ENCODE measurements around the gene CDC42BPA. TPM values are rescaled to one million over a fixed set of nuclear protein-coding genes. Genes with fewer than 3 reads are reported as not detected.
A peak's percentile ranks its signal among the peaks of the same experiment; 100 is the strongest.

The CDC42BPA gene
- total and polyA plus RNA-seq, 12 donors, result 7.4 to 73.8 (median 37.2) TPM

GRCh38 chr1:227228201-227228600 lies 90.1 kb downstream of the CDC42BPA start:
- Histone ChIP-seq H3K27ac (no peak overlapping the region), H3K36me3 (replicated peaks in 1 of 2) (no peaks in the 10 kb centered on the region), H3K4me3 (no peak overlapping the region), H3K27me3 (no peaks in the 10 kb centered on the region), H3K9me3 (replicated peaks in 1 of 3) (no peaks in the 10 kb centered on the region), H3K4me1 (replicated peaks in 1 of 2) (peaks cover 0 to 17% of the 10 kb centered on the region in 2 donors)
- TF ChIP-seq, protein P1, sequence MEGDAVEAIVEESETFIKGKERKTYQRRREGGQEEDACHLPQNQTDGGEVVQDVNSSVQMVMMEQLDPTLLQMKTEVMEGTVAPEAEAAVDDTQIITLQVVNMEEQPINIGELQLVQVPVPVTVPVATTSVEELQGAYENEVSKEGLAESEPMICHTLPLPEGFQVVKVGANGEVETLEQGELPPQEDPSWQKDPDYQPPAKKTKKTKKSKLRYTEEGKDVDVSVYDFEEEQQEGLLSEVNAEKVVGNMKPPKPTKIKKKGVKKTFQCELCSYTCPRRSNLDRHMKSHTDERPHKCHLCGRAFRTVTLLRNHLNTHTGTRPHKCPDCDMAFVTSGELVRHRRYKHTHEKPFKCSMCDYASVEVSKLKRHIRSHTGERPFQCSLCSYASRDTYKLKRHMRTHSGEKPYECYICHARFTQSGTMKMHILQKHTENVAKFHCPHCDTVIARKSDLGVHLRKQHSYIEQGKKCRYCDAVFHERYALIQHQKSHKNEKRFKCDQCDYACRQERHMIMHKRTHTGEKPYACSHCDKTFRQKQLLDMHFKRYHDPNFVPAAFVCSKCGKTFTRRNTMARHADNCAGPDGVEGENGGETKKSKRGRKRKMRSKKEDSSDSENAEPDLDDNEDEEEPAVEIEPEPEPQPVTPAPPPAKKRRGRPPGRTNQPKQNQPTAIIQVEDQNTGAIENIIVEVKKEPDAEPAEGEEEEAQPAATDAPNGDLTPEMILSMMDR (IDR thresholded peaks at IDR 0.05), result no peak
- no peak for TF ChIP-seq POLR2A (IDR thresholded peaks at IDR 0.05)
- 92 to 97% (median 95%) methylated on average over 3 of the region's 3 CpGs for WGBS, 4 donors
- intact Hi-C loops (cut with DNase I), result no loop called here
- DNase-seq, result no peak

DNA sequence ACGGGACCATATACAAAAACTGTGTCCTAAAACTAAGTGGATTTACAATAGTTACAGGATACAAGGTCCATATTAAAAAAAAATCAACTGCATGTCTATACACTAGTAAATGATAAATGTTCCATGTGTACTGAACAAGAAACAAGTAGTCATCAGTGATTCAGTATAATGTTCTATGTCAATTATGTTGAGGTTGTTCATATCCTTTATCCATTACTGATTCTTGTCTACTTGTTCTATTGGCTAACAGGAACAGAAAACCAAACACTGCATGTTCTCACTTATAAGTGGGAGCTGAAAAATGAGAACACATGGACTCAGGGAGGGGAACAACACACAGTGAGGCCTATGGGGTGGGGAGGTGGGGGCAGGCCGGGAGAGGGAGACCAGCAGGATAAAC lies 90.5 kb downstream of the CDC42BPA start:
- TF ChIP-seq, protein P1 (IDR thresholded peaks at IDR 0.05), result no peak
- TF ChIP-seq POLR2A (IDR thresholded peaks at IDR 0.05), result no peak
- Histone ChIP-seq H3K4me3 (no peak overlapping the region), H3K27ac (no peak overlapping the region), H3K9me3 (replicated peaks in 1 of 3) (no peaks in the 10 kb centered on the region), H3K4me1 (replicated peaks in 1 of 2) (peaks cover 0 to 17% of the 10 kb centered on the region in 2 donors), H3K27me3 (no peaks in the 10 kb centered on the region), H3K36me3 (replicated peaks in 1 of 2) (no peaks in the 10 kb centered on the region)
- WGBS, 4 donors, result 88 to 95% (median 91%) methylated on average over 2 of the region's 2 CpGs
- DNase-seq, result no peak
- intact Hi-C loops (cut with DNase I), result no loop called here

- Histone ChIP-seq H3K9me3 (replicated peaks in 1 of 3) (no peaks in the 10 kb centered on the region), H3K27ac (peak overlapping the region in 2 of 5 donors; percentile 4 to 24), H3K4me1 (replicated peaks in 1 of 2) (peaks cover 0 to 17% of the 10 kb centered on the region in 2 donors), H3K27me3 (no peaks in the 10 kb centered on the region), H3K36me3 (replicated peaks in 1 of 2) (no peaks in the 10 kb centered on the region), H3K4me3 (peak overlapping the region in 1 of 4 donors; percentile 2)
- intact Hi-C loops (cut with DNase I), result no loop called here
- DNase-seq, result peak in 2 of 7 donors; percentile 25 to 49
- 52 to 73% (median 55%) methylated on average over 2 of the region's 2 CpGs for WGBS, 4 donors
- TF ChIP-seq, protein P1 (IDR thresholded peaks at IDR 0.05), result no peak
- no peak for TF ChIP-seq POLR2A (IDR thresholded peaks at IDR 0.05)
Observed at GRCh38 chr1:227225715-227226346, 92.5 kb downstream of the CDC42BPA start.

GRCh38 chr1:227223171-227223806 lies 95.0 kb downstream of the CDC42BPA start:
- Histone ChIP-seq H3K4me1 (replicated peaks in 1 of 2) (peaks cover 0 to 22% of the 10 kb centered on the region in 2 donors), H3K27ac (no peak overlapping the region), H3K9me3 (replicated peaks in 1 of 3) (no peaks in the 10 kb centered on the region), H3K27me3 (no peaks in the 10 kb centered on the region), H3K4me3 (no peak overlapping the region), H3K36me3 (replicated peaks in 1 of 2) (no peaks in the 10 kb centered on the region)
- intact Hi-C loops (cut with DNase I), result no loop called here
- DNase-seq, result no peak
- TF ChIP-seq, protein P1 (IDR thresholded peaks at IDR 0.05), result no peak
- no peak for TF ChIP-seq POLR2A (IDR thresholded peaks at IDR 0.05)
- WGBS, 4 donors, result 95 to 100% (median 98%) methylated on average over 1 of the region's 1 CpG
